ENCODE measurements around the gene RALGAPA1.

DNA sequence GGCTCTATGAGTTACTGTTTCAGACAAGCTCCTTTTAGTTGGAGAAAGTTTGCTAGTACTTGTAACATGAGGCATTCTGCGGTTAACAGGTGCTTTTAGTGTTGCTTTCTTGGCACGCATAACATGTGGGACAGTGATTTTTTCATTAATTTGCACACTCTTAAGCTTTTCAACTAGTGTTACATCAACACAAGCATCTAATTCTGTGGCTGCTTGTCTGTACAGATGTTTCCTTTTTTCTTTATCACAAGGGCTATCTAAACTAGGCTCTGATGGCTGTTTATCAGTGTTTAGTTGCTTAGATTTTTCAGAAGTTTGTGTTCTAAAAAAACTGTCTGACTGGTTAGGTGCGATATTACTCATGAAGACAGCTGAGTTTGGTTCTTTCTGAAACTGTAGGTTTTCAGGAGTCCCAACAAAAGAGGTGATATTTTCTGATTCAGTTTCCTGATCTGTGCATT, 120.1 kb downstream of the RALGAPA1 start:
- TF ChIP-seq FOXA1 (IDR thresholded peaks at IDR 0.05) (no peak), LEF1 (IDR thresholded peaks at IDR 0.05; ENCODE audit: borderline replicate concordance) (no peak), FOXM1 (IDR thresholded peaks at IDR 0.05; ENCODE audit: borderline replicate concordance) (no peak), SP1 (IDR thresholded peaks at IDR 0.05) (no peak), ZNF384 (IDR thresholded peaks at IDR 0.05) (no peak), ARNT (IDR thresholded peaks at IDR 0.05) (no peak), FOXK2 (IDR thresholded peaks at IDR 0.05) (no peak), HDGF (IDR thresholded peaks at IDR 0.05; ENCODE audit: borderline replicate concordance) (no peak), BHLHE40 (IDR thresholded peaks at IDR 0.05; ENCODE audit: borderline replicate concordance) (no peak), SUZ12 (IDR thresholded peaks at IDR 0.05) (no peak)
- TF ChIP-seq, protein P1, sequence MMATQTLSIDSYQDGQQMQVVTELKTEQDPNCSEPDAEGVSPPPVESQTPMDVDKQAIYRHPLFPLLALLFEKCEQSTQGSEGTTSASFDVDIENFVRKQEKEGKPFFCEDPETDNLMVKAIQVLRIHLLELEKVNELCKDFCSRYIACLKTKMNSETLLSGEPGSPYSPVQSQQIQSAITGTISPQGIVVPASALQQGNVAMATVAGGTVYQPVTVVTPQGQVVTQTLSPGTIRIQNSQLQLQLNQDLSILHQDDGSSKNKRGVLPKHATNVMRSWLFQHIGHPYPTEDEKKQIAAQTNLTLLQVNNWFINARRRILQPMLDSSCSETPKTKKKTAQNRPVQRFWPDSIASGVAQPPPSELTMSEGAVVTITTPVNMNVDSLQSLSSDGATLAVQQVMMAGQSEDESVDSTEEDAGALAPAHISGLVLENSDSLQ (IDR thresholded peaks at IDR 0.05), result no peak

All from HEK293T (cell line).